DND-41 (cell line): ENCODE results near the gene UPB1.

Experiments used
- ATAC-seq: fragments of 200-7000 bp; cut with Tn5 transposase; 3 replicates; pipeline ENCODE4 v1.9.1; 2021; ENCODE audit warnings: low read depth; ENCODE audit not compliant: insufficient read depth
- DNase-seq: peaks from one replicate; pipeline ENCODE4 v3.0.0-alpha.2; 2020
- H2AFZ ChIP-seq: 2 replicates; pipeline ENCODE4 v1.6.0; 2012; ENCODE audit warnings: low read depth, low read length
- H3K27ac ChIP-seq: 2 replicates; pipeline ENCODE4 v1.5.1; 2012; ENCODE audit warnings: low read length, inconsistent platforms
- H3K27me3 ChIP-seq: fragments of 200-600 bp; sonication (generic); 2 replicates; pipeline ENCODE4 v1.6.0; 2012; ENCODE audit warnings: low read length, mild to moderate bottlenecking, inconsistent platforms; ENCODE audit not compliant: insufficient read depth, poor library complexity
- H3K36me3 ChIP-seq: 2 replicates; pipeline ENCODE4 v1.5.1; 2012; ENCODE audit warnings: low read length, inconsistent platforms; ENCODE audit not compliant: insufficient read depth
- H3K4me1 ChIP-seq: 2 replicates; pipeline ENCODE4 v1.5.1; 2012; ENCODE audit warnings: mild to moderate bottlenecking, low read length; ENCODE audit not compliant: insufficient read depth
- H3K4me2 ChIP-seq: 2 replicates; pipeline ENCODE4 v1.6.0; 2012; ENCODE audit warnings: mild to moderate bottlenecking, moderate library complexity, low read length, inconsistent platforms; ENCODE audit not compliant: insufficient read depth
- H3K4me3 ChIP-seq, 2 experiments: fragments of 200-600 bp in 1 of 2; shearing (Covaris generic) in 1 of 2; 2 replicates each; pipeline ENCODE4 v1.5.1; 2012 to 2016; ENCODE audit warnings: inconsistent platforms in 2 of 2, low read length in 2 of 2, mild to moderate bottlenecking in 2 of 2, low read depth in 1 of 2, moderate library complexity in 1 of 2
- H3K79me2 ChIP-seq: 2 replicates; pipeline ENCODE4 v1.6.0; 2012; ENCODE audit warnings: low read length, inconsistent platforms; ENCODE audit not compliant: insufficient read depth
- H3K9ac ChIP-seq: 2 replicates; pipeline ENCODE4 v1.6.0; 2012; ENCODE audit warnings: low read depth, mild to moderate bottlenecking, inconsistent platforms, low read length, moderate library complexity
- H3K9me3 ChIP-seq: 2 replicates; pipeline ENCODE4 v1.5.1; 2012; ENCODE audit warnings: low read length, moderate library complexity, mild to moderate bottlenecking, inconsistent platforms; ENCODE audit not compliant: insufficient read depth, severe bottlenecking
- H4K20me1 ChIP-seq: 2 replicates; pipeline ENCODE4 v1.6.0; 2012; ENCODE audit warnings: low read length; ENCODE audit not compliant: insufficient read depth
- EZH2 ChIP-seq: IDR thresholded peaks from 3 replicates; pipeline ENCODE4 v1.6.1; 2012; ENCODE audit warnings: borderline replicate concordance, low read depth, mild to moderate bottlenecking, moderate library complexity, low read length, inconsistent platforms; ENCODE audit not compliant: severe bottlenecking
- TF ChIP-seq, protein P1 (sequence below): IDR thresholded peaks from 2 replicates; pipeline ENCODE4 v1.5.1; 2012; ENCODE audit warnings: borderline replicate concordance, low read length, moderate library complexity, mild to moderate bottlenecking; ENCODE audit not compliant: poor library complexity, severe bottlenecking; ENCODE audit errors: extremely low read depth

Gene UPB1

DNA sequence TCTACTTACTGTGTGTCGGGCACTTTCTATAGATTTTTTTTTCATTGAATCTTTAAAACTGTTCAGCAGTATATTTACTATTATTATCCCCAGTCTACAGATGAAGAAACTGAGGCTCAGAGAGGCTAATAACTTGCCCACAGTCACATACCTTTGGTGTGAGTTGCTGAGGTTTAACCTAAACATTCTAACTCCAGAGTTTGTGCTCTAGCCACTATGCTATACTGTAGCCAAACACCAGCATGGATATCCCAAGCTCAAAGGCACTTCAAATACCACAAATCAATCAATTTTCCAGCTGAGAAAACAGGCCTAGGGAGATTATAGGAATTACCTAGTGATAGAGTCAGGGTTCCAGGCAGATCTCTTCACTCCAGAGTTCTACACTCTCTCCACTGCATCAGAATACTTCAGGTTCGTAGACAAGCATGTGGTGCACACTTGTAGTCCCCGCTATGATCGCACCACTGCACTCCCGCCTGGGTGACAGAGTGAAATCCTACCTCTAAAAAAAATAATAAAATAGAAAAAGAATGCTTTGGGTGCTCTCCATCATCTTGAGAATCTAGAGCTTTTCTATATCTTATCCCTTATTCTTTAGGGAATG, 20.4 kb upstream of the UPB1 start:
- Histone ChIP-seq H3K79me2 (no peaks in the 10 kb centered on the region), H3K9ac (no peak overlapping the region), H3K4me1 (no peaks in the 10 kb centered on the region), H3K9me3 (no peaks in the 10 kb centered on the region), H4K20me1 (no peaks in the 10 kb centered on the region), H3K27ac (no peak overlapping the region), H3K27me3 (no peaks in the 10 kb centered on the region), H3K4me3 (no peak overlapping the region), H3K36me3 (no peaks in the 10 kb centered on the region), H2AFZ (no peak overlapping the region), H3K4me2 (no peak overlapping the region)
- DNase-seq = no peak
- TF ChIP-seq EZH2 = no peak
- TF ChIP-seq, protein P1, sequence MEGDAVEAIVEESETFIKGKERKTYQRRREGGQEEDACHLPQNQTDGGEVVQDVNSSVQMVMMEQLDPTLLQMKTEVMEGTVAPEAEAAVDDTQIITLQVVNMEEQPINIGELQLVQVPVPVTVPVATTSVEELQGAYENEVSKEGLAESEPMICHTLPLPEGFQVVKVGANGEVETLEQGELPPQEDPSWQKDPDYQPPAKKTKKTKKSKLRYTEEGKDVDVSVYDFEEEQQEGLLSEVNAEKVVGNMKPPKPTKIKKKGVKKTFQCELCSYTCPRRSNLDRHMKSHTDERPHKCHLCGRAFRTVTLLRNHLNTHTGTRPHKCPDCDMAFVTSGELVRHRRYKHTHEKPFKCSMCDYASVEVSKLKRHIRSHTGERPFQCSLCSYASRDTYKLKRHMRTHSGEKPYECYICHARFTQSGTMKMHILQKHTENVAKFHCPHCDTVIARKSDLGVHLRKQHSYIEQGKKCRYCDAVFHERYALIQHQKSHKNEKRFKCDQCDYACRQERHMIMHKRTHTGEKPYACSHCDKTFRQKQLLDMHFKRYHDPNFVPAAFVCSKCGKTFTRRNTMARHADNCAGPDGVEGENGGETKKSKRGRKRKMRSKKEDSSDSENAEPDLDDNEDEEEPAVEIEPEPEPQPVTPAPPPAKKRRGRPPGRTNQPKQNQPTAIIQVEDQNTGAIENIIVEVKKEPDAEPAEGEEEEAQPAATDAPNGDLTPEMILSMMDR = no peak
- no peak for ATAC-seq

DNA sequence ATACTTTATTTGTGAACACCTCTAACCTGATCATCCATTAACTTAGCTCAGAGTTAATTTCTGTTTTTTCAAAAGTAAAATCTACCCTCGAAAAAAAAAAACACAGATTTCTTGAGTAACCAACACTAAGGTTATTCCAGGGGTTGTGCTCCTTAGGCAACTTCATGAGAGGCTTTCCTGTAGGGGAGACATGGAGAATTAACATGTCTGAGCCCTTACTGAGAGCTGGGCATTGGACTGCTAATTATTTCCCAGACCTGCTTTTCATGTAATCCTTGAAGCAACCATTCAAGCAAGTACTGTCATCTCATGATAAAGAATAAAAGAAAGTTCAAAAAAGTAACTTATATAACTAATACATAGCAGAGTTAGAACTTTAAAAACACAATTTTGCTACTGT, 13.5 kb upstream of the UPB1 start:
- Histone ChIP-seq H3K9ac (no peak overlapping the region), H3K4me1 (no peaks in the 10 kb centered on the region), H3K27me3 (no peaks in the 10 kb centered on the region), H3K4me3 (no peak overlapping the region), H2AFZ (no peak overlapping the region), H3K9me3 (no peaks in the 10 kb centered on the region), H3K27ac (no peak overlapping the region), H4K20me1 (no peaks in the 10 kb centered on the region), H3K4me2 (no peak overlapping the region), H3K79me2 (no peaks in the 10 kb centered on the region), H3K36me3 (no peaks in the 10 kb centered on the region)
- ATAC-seq = no peak
- DNase-seq = no peak
- no peak for TF ChIP-seq EZH2
- TF ChIP-seq, protein P1 = no peak

DNA sequence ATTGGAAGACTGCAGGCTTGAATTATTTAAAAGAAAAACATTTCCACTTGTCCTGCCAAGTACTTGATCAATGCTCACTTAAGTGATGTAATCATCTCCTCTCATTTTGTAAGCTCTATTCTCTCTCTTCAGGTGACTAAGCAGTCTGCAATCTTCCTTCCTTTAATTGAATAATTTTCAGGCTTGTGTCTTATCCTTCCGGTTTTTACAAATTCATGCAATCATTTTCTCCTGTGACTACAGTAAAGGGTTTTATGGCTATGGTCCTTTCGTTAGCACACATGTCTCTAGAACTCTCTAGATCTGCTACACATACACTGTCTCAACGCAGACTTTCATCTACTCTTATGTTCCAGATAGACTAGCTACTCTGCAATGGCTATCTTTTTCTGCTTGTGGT, 12.6 kb upstream of the UPB1 start:
- no peak overlapping the region for H3K9ac ChIP-seq
- no peak overlapping the region for H3K4me2 ChIP-seq
- TF ChIP-seq, protein P1 = no peak
- no peak for TF ChIP-seq EZH2
- H3K79me2 ChIP-seq = no peaks in the 10 kb centered on the region
- H3K4me3 ChIP-seq = no peak overlapping the region
- no peaks in the 10 kb centered on the region for H4K20me1 ChIP-seq
- ATAC-seq (no peak), DNase-seq (no peak)
- H3K4me1 ChIP-seq = no peaks in the 10 kb centered on the region
- H2AFZ ChIP-seq = no peak overlapping the region
- no peak overlapping the region for H3K27ac ChIP-seq
- no peaks in the 10 kb centered on the region for H3K27me3 ChIP-seq
- H3K36me3 ChIP-seq = no peaks in the 10 kb centered on the region
- no peaks in the 10 kb centered on the region for H3K9me3 ChIP-seq
